ENCODE data around the gene ABLIM2. TPM values are rescaled to one million over a fixed set of nuclear protein-coding genes. Genes with fewer than 3 reads are reported as not detected.

The ABLIM2 gene
- total RNA-seq, 4 donors from 2014 or later: 9.2 to 24.0 (median 12.3) TPM

DNA sequence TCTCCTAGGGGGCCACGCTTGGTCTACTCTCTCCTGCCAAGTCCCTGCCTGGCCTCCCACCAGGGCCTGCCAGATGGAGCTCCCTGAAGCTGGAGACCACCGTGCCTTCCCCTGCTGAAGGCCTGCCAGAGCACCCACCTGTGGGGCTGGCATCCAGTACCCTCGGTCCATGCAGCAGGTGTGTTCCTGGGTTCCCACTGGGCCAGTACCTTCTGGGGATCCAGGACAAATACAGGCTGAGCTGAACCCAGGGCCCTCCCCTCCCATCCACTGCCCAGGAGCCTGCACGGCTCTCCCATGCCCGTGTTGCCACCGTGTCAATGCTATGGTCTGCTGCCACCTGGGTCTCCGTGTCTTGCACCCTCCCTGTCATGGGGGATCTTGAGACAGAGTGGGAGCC, 68.8 kb downstream of the ABLIM2 start:
- 90 to 93% methylated on average over 2 to 6 of the region's 7 CpGs for WGBS, 2 donors
- DNase-seq: no peak
- Histone ChIP-seq H3K27me3 (no peaks in the 10 kb centered on the region), H3K36me3 (no peaks in the 10 kb centered on the region), H3K4me3 (replicated peaks in 1 of 3) (no peak overlapping the region), H3K27ac (no peak overlapping the region), H3K4me1 (peaks cover 0 to 4% of the 10 kb centered on the region in 2 donors), H3K9me3 (no peaks in the 10 kb centered on the region)
- TF ChIP-seq, protein P1, sequence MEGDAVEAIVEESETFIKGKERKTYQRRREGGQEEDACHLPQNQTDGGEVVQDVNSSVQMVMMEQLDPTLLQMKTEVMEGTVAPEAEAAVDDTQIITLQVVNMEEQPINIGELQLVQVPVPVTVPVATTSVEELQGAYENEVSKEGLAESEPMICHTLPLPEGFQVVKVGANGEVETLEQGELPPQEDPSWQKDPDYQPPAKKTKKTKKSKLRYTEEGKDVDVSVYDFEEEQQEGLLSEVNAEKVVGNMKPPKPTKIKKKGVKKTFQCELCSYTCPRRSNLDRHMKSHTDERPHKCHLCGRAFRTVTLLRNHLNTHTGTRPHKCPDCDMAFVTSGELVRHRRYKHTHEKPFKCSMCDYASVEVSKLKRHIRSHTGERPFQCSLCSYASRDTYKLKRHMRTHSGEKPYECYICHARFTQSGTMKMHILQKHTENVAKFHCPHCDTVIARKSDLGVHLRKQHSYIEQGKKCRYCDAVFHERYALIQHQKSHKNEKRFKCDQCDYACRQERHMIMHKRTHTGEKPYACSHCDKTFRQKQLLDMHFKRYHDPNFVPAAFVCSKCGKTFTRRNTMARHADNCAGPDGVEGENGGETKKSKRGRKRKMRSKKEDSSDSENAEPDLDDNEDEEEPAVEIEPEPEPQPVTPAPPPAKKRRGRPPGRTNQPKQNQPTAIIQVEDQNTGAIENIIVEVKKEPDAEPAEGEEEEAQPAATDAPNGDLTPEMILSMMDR (IDR thresholded peaks at IDR 0.05): no peak
- no peak for TF ChIP-seq POLR2A (IDR thresholded peaks at IDR 0.05)
- intact Hi-C loops (cut with DNase I): no loop called here

DNA sequence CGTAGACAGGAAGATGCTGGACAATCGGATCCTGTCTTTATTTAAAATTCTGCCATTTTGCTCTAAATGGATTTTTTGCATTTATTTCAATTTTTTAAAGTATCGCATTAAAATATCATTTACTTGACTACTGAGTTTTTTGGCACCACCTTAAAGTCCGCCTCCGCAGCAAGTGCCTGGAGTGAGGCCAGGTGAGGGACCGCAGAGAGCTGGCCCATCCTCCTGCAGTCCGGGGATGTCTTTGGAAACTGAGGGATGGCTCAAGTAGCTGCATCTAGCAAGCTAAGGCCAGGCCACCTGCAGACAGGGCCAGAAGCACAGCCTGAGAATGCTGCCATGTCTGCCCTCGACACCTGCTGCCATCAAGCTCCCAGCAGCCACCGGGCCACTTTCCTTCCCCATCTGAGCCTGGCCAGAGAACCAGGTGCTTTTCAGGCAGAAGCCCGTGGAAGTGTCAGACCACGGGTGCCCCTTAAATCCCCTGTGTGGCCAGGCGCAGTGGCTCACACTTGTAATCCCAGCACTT, 69.6 kb downstream of the ABLIM2 start:
- DNase-seq: no peak
- Histone ChIP-seq H3K27ac (no peak overlapping the region), H3K9me3 (no peaks in the 10 kb centered on the region), H3K27me3 (no peaks in the 10 kb centered on the region), H3K4me3 (replicated peaks in 1 of 3) (no peak overlapping the region), H3K36me3 (no peaks in the 10 kb centered on the region), H3K4me1 (peaks cover 0 to 4% of the 10 kb centered on the region in 2 donors)
- 84 to 92% methylated on average over 11 to 12 of the region's 12 CpGs for WGBS, 2 donors
- intact Hi-C loops (cut with DNase I): no loop called here
- TF ChIP-seq, protein P1 (IDR thresholded peaks at IDR 0.05): no peak
- TF ChIP-seq POLR2A (IDR thresholded peaks at IDR 0.05): no peak

DNA sequence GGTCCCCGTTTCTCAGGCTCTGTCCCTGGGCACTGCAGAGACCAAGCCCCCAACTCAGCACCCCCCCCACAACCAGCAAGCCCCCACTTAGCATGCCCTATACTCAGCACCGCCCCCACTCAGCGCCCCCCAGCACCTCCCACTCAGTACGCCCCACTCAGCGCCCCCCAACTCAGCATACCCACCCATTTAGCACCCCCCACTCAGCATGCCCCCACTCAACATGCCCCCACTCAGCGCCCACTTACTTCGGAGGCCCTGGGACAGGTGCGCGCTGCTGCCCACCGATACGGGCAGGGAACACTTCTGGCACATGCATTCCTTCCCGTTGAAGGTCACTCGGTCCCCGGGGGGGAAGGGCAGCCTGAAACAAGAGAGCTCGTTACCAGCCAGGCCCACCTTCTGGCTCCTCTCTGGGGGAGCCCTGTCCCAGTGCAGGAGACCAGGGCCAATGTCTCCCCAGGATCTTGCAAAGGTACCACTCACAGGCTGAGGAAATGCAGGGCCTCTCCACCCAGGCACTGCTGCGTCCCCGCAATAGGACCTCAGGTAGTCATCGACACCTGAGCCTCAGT, 70.6 kb downstream of the ABLIM2 start:
- H3K27ac ChIP-seq: no peak overlapping the region
- intact Hi-C loops (cut with DNase I): no loop called here
- H3K36me3 ChIP-seq: no peaks in the 10 kb centered on the region
- peaks cover 0 to 4% of the 10 kb centered on the region in 2 donors for H3K4me1 ChIP-seq
- DNase-seq: no peak
- H3K9me3 ChIP-seq: no peaks in the 10 kb centered on the region
- WGBS, 2 donors: 77 to 83% methylated on average over 15 to 16 of the region's 18 CpGs
- no peak overlapping the region for H3K4me3 ChIP-seq (replicated peaks in 1 of 3)
- H3K27me3 ChIP-seq: no peaks in the 10 kb centered on the region
- TF ChIP-seq, protein P1 (IDR thresholded peaks at IDR 0.05): no peak
- no peak for TF ChIP-seq POLR2A (IDR thresholded peaks at IDR 0.05)

DNA sequence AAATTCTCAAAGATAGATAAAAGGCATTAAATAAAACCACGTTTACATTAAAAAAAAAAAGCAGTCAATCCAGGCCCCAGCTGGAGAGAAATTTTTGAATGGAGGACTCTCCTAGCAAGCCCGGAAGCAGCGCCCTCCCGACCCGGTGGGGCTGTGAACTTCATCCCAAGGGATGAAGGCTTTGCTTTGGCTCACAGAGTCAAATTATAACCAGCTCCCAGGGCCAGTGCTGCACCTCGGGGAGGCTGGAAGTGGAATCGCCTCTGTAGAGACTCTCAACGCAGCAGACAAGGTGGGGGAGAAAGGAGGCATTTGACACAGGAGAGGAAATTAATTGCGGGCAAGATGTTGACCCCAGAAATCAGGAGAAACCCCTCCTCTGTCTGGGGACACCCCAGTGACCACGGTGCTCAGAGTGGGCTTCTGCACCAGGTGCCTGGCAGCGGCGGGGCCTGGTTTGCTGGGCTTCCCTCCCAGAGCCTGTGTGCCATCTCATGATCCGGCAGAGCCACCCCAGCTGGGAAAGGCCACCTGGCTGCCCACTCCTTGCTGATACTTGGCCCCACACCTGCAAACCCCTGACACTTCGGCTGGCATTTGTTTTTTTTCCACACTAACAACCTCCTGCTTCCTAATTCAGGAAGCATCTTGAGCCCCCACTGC, 71.7 kb downstream of the ABLIM2 start:
- no peaks in the 10 kb centered on the region for H3K27me3 ChIP-seq
- H3K9me3 ChIP-seq: no peaks in the 10 kb centered on the region
- no peak overlapping the region for H3K27ac ChIP-seq
- WGBS, 2 donors: 75 to 80% methylated on average over 11 to 14 of the region's 14 CpGs
- H3K36me3 ChIP-seq: no peaks in the 10 kb centered on the region
- H3K4me3 ChIP-seq (replicated peaks in 1 of 3): no peak overlapping the region
- peaks cover 0 to 14% of the 10 kb centered on the region in 2 donors for H3K4me1 ChIP-seq
- intact Hi-C loops (cut with DNase I): no loop called here
- DNase-seq: no peak
- no peak for TF ChIP-seq POLR2A (IDR thresholded peaks at IDR 0.05)
- TF ChIP-seq, protein P1 (IDR thresholded peaks at IDR 0.05): no peak

DNA sequence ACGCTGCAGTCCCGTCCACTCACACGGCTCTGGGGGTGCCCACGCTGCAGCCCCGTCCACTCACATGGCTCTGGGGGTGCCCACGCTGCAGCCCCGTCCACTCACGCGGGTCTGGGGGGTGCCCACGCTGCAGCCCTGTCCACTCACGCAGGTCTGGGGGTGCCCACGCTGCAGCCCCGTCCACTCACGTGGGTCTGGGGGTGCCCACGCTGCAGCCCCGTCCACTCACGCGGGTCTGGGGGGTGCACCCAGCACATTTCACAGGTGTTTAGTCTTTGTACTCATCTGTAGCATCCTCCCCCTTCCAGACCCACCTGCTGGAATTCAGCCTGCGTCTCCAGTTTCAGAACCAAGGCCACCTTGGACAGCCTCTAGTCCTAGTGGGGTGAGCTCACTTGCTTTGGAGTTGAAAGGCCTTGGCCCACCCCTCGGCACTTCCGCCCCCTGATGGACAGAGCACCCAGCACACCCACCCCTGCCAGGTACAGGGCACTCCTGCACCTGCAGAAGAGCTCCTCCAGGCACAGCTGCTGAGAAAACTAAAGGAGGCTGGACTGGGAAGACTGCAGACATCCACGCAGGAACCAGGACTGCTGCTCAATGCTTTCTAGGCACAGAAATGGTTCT, 73.0 kb downstream of the ABLIM2 start:
- Histone ChIP-seq H3K27ac (no peak overlapping the region), H3K9me3 (no peaks in the 10 kb centered on the region), H3K27me3 (no peaks in the 10 kb centered on the region), H3K36me3 (no peaks in the 10 kb centered on the region), H3K4me1 (peaks cover 0 to 16% of the 10 kb centered on the region in 2 donors), H3K4me3 (replicated peaks in 1 of 3) (no peak overlapping the region)
- whole genome bisulfite sequencing, 2 donors: 82 to 83% methylated on average over 15 to 19 of the region's 22 CpGs
- DNase-seq: no peak
- TF ChIP-seq POLR2A (IDR thresholded peaks at IDR 0.05): no peak
- TF ChIP-seq, protein P1 (IDR thresholded peaks at IDR 0.05): no peak
- intact Hi-C loops (cut with DNase I): no loop called here
